HFF-Myc (cell line): ENCODE measurements around the gene NFKB1.

Experiments used
- DNase-seq: peaks from one replicate; pipeline ENCODE4 v3.0.0-alpha.2; 2011; ENCODE audit warnings: low read depth; ENCODE audit errors: extremely low read depth
- H3K4me3 ChIP-seq: replicated peaks from 2 replicates; pipeline ENCODE4 v1.5.1; 2011; ENCODE audit warnings: low read depth, mild to moderate bottlenecking, control low read depth, low read length
- CTCF ChIP-seq: IDR thresholded peaks from 2 replicates; pipeline ENCODE4 v1.5.1; 2012; ENCODE audit warnings: mild to moderate bottlenecking, low read depth, low read length, control low read depth; ENCODE audit errors: missing control alignments

Gene NFKB1

GRCh38 chr4:102586644-102587021, 85.5 kb downstream of the NFKB1 start:
- H3K4me3 ChIP-seq, result no peak overlapping the region
- no peak for DNase-seq
- TF ChIP-seq CTCF, result no peak

GRCh38 chr4:102589743-102590142, 88.6 kb downstream of the NFKB1 start:
- no peak for DNase-seq
- no peak for TF ChIP-seq CTCF
- no peak overlapping the region for H3K4me3 ChIP-seq

- no peak overlapping the region for H3K4me3 ChIP-seq
- DNase-seq, result no peak
- TF ChIP-seq CTCF, result no peak
Observed at GRCh38 chr4:102592256-102592655, 91.1 kb downstream of the NFKB1 start.

- no peak overlapping the region for H3K4me3 ChIP-seq
- no peak for TF ChIP-seq CTCF
- DNase-seq, result no peak
Observed at GRCh38 chr4:102593147-102593546, 92.0 kb downstream of the NFKB1 start.

GRCh38 chr4:102594000-102594399, 92.8 kb downstream of the NFKB1 start:
- H3K4me3 ChIP-seq, result no peak overlapping the region
- DNase-seq, result no peak
- no peak for TF ChIP-seq CTCF

- TF ChIP-seq CTCF, result no peak
- no peak overlapping the region for H3K4me3 ChIP-seq
- no peak for DNase-seq
Observed at GRCh38 chr4:102596532-102596931, 95.4 kb downstream of the NFKB1 start.

GRCh38 chr4:102598086-102598761, 97.1 kb downstream of the NFKB1 start:
- no peak for TF ChIP-seq CTCF
- DNase-seq, result no peak
- no peak overlapping the region for H3K4me3 ChIP-seq
